HG02678 (cell line): Measurements from ENCODE around the gene SPINT4.
"Not testable (repeated sequence)": the region's sequence is repeated elsewhere in the genome, so short reads cannot be mapped to it uniquely, and the experiment has no call there.

Experiments used
- ATAC-seq: cut with Tn5 transposase; IDR thresholded peaks from one replicate; pipeline ENCODE4 v1.9.1; 2021; ENCODE audit warnings: mild to moderate bottlenecking, moderate library complexity; ENCODE audit not compliant: unreplicated experiment

Gene SPINT4

DNA sequence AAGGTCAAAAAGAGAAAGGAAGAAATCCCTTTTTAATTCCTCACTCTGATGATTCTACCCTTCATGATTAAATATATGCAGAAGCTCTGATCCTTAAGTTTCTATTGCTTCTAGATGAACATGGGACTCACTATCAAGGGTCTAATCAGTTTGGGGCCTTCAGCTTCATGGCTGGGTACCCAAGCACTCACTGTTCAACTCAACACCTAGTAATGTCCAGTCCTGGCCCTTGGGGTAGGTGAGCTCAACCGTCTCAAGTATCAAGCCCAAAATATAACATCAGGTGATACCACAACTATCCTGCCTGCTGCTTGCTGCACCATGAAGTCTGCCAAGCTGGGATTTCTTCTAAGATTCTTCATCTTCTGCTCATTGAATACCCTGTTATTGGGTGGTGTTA lies at the start of gene SPINT4:
SPINT4 (plus strand) TSS at position 301 of the 400 bp plus-strand sequence; CDS start at position 322, 21 bp downstream.
- no peak for ATAC-seq

DNA sequence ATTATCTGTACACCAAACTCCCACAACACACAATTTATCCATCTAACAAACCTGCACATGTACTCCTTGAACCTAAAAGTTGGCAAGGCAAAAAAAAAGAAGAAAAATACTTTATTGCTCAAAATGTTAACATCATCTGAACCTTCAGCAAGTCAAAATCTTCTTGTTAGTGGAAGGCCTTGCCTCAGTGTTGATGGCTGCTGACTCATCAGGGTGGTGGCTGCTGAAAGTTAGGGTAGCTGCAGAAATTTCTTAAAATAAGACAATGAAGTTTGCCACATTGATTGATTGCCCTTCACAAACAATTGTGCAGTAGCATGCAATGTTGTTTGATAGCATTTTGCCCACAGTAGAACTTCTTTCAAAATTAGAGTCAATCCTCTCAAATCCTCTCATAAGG lies 49.4 kb upstream of the SPINT4 start:
- ATAC-seq: no peak

DNA sequence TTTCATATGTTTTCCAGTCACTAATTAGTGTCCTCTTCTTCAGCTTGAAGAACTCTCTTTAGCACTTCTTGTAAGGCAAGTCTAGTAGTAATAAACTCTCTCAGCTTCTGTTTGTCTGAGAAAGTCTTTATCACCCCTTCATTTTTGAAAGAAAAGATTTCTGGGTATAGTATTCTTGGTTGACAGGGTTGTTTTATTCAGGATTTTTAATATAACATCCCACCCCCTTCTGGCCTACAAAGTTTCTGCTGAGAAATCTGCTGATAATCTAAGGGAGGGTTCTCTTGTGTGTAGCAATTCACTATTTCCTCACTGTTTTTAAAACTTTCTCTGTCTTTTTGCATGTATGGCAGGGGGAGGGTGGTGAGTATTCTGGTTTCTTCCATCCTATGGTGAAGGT lies 42.5 kb upstream of the SPINT4 start:
- ATAC-seq: no peak

DNA sequence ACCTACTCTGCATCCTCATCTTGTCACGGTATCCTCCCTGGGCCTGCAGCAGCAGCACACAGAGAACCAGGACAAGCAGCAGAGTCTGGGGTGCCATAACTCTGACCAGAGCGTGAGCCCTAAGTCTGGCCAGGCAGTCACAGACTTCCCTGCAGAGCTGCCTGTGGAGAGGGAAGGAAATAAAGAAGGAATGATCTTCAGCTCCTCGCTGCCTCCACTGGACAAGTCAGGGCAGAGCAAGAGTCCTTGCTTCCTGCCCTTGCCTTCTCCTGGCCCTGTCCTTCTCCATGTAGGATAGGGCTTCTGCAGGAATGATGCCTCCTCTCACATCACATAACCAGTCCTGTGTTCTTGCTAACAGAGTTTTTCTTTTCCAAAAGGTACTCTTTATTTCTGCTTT lies 36.3 kb upstream of the SPINT4 start:
- ATAC-seq: no peak

DNA sequence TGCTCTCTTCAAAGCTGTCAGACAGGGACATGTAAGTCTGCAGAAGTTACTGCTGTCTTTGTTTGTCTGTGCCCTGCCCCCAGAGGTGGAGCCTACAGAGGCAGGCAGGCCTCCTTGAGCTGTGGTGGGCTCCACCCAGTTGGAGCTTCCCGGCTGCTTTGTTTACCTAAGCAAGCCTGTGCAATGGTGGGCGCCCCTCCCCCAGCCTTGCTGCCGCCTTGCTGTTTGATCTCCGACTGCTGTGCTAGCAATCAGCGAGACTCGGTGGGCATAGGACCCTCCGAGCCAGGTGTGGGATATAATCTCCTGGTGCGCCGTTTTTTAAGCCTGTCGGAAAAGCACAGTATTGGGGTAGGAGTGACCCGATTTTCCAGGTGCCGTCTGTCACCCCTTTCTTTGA lies 28.8 kb upstream of the SPINT4 start:
- not testable (repeated sequence) for ATAC-seq

DNA sequence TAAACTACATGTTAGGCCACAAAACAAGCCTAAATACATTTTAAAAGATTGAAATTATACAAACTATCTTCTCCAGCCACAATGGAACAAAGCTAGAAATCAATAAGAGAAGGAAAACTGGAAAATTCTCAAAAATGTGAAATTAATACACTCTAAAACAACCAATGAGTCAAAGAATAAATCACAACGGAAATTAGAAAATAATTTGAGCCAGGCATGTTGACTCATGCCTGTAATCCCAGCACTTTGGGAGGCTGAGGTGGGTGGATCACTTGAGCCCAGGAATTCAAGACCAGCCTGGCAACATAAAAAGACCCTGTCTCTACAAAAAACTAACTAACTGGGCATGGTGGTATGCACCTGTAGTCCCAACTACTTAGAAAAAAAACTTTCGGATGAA lies 26.7 kb upstream of the SPINT4 start:
- ATAC-seq: no peak

DNA sequence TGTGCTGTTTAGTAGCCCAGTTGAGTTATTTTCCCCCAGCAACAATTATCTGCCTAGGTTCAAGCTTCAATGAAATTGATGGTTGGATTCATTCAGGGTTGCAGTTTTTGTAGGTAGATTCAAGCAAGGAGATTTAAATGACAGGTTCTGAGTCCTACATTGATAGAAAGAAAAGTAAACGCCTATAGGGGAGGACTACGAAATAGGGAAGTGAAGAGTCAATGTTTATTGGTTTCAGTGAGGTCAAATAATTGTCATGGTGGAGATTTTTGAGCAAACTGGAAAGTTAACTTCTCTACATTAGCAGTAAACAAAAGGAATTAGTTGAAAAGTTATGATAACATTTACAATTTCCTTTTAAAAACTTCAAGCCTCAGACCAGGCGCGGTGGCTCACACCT lies 21.0 kb upstream of the SPINT4 start:
- ATAC-seq: no peak

DNA sequence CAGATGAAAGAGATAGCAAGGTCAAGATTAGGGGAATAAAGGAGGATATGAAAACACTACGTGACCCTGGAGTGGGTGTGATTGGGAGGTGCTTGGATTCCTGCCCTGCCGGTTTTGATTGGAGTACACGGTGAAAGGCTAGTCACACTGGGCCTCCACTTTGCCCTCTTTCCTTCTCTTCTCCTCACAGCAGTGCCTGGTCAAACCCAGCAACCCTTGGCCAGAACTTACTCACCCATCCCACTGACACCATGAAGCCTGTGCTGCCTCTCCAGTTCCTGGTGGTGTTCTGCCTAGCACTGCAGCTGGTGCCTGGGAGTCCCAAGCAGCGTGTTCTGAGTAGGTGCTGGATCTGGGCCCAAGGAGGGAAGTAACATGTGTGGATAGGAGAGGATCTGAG lies 20.3 kb upstream of the SPINT4 start, which contains the start of gene WFDC13:
WFDC13 (plus strand) TSS at position 166 of the 400 bp plus-strand sequence; CDS start at position 252, 86 bp downstream.
- ATAC-seq: no peak

DNA sequence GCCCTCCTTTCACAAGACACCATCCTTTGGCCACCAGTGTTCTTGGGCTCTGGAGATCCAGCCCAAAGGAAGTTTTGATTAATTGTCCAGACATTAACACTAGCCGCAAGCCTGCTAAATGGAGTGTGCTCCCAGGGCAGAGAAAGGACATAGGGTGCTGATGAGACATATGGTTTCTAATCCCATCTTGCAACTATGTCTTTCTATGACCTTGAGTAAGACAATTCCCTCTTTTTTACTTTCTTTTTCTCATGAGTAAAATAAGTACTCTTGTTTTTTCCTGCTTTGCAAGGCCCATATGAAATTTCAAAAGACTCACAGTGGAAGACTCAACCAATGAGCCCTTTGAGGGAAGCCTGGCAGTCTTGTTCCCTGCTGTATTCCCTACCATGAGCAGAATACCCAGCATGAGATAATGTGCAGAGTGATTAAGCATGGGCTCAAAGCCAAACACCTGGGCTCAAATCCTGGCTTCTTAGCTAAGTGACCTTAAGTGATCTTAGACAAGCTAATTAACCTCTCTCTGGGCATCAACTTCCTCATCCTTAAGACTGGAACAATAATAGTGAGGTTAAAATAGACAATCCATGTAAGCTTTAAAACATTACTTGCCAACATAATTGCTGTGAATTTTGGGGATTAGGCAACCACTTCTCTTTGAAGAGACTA lies 17.0 kb upstream of the SPINT4 start, which contains the start of gene WFDC10B:
WFDC10B (minus strand) TSS at position 51 of the 669 bp plus-strand sequence. CDS start 19,027 bp downstream, outside the sequence.
- ATAC-seq: no peak

DNA sequence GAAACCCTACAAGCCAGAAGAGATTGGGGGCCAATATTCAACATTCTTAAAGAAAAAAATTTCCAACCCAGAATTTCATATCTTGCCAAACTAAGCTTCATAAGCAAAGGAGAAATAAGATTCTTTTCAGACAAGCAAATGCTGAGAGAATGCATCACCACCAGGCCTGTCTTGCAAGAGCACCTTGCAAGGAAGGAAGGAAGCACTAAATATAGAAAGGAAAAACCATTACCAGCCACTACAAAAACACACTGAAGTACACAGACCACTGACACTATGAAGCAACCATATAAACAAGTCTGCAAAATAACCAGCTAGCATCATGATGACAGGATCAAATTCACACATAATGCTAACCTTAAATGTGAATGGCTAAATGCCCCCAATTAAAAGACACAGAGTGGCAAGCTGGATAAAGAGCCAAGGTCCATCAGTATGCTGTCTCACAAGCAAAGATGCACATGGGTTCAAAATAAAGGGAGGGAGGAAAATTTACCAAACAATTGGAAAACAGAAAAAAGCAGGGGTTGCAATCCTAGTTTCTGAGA lies 5.9 kb upstream of the SPINT4 start:
- ATAC-seq: not testable (repeated sequence)

DNA sequence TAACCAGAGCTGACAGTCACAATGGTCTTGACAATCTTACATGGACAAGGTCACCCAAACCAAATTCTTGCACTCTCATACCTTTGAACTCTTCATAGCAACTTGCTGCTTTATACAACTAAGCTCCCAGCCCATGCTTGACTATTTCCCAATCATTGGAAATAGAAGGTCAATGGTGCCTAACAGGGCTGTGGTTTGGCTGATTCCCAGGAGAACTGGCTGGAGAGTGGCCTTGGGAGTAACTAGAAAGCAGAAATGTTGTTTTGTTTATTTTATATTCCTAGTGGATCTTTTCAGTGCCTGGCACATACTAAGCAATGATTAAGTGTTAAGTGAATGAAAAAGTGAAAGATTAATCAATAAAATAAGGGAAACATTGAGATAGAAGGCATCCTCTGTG lies 3.0 kb downstream of the SPINT4 start:
- no peak for ATAC-seq

DNA sequence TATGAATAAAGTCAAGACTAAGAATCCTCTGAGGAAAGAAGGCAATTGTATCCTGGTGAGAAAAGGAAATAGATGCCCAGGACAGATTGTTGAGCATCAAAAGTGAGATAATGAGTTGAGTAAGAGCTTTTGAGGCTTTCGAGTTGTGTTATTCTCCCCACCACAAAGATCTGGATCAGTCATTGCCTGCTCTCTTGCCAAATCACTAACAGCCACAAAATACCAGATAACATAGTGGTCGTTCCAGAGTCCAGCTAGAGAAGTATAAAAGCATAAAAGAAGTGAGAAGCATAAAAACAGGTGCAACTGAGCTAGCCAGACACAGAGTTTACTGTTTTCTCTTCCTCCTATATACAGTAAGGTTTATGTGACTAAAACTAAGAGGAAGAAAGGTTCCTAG lies 4.9 kb downstream of the SPINT4 start:
- no peak for ATAC-seq

DNA sequence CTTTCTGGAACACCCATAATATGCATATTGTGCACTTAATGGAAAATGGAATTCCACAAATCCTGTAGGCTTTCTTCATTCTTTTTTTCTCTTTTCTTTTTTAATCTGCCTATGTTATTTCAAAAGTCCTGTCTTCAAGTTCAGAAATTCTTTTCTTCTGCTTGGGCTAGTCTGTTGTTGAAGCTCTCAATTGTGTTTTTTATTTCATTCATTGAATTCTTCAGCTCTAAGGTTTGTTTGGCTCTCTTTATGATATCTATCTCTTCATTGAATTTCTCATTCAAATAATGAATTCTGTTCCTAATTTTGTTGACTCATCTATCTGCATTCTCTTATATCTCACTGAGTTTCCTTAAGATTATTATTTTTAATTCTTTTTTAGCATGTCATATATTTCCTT lies 10.1 kb downstream of the SPINT4 start:
- ATAC-seq: no peak

DNA sequence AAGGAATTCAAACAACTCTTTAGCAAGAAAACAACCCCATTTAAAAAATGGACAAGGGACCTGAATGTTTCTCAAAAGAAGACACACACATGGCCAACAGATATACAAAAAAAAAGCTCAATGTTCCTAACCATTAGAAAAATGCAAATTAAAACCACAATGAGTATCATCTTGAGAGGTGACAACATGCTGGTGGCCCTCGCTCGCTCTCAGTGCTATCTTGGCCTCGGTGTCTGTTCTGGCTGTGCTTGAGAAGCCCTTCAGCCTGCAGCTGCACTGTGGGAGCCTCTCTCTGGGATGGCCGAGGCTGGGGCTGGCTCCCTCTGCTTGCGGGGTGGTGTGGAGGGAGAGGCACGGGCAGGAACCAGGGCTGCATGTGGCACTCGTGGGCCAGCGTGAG lies 13.4 kb downstream of the SPINT4 start:
- ATAC-seq: no peak

DNA sequence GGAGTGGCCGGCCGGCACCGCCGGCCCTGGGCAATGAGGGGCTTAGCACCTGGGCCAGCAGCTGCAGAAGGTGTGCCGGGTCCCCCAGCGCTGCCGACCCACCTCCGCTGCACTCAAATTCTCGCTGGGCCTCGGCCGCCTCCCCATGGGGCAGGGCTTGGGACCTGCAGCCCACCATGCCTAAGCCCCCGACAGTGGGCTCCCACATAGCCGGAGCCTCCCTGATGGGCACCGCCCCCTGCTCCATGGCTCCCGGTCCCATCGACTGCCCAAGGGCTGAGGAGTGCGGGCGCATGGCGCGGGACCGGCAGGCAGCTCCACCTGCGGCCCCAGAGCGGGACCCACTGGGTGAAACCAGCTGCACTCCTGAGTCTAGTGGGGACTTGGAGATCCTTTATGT lies 13.8 kb downstream of the SPINT4 start:
- no peak for ATAC-seq

DNA sequence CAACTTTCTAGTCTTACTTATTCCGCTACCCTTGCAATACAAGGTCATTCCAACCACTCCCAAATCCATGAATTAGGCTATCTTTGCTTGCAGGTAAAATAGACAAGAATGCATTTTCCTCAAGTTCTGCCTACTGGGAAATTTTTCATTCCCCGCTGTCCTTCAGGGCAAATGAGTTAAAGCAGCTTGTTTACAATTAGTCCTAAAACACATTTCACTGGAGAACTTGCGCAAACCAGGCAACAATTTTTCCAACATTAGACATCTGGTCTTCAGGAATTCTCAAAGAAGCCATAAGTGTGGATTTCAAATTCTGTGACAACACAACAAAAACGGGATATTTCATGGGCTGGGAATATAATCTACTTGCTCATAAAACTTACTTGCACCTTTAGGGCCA lies 20.4 kb downstream of the SPINT4 start:
- ATAC-seq: no peak

DNA sequence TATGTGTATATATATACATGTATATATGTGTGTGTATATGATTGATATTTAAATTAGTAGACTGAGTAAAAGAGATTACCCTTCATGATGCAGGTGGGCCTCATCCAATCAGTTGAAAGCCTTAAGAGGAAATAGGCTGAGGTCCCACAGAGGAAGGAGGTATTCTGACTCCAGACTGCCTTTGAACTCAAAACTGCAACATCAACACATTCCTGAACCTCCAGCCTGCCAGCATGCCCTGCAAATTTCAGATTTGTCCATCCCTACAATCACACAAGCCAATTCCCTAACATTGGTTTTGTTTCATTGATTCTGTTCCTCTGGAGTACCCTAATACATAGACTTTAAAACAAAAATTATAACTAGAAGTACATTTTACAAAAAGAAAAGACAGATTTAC lies 22.9 kb downstream of the SPINT4 start:
- no peak for ATAC-seq

DNA sequence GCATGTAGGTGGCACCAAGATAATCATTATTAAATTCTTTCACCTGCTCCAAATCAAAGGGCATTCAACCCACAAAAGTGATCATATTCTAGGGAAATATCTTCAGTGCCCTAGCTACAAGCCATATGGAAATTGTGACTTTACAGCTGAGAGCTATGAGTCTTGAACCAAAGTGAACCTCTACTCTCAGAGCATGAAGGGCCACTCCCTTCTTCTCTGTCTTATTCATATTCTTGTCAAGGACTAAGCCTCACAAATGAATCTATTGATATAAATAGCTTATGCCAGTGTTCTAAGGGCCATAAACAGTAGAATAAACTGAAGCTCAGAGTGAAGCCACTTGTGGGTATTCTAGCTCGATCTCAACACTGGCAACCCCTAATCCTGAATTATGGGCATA lies 29.6 kb downstream of the SPINT4 start:
- ATAC-seq: no peak

DNA sequence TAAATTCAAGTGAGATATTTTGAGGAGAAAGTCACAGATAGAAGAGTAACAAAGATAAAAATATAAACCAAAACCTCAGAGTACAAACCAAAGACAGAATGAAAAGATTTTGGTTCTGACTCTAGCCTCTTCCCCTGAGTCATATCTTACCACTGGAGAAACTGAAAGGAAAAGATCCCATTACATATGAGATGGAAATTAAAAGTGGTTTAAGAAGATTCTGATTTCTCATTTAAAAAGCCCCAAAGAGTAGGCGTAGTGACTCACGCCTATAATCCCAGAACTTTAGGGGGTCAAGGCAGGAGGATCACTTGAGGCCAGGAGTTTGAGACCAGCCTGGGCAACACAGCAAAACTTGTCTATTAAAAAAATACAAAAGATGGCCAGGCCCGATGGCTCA lies 30.6 kb downstream of the SPINT4 start:
- ATAC-seq: no peak

DNA sequence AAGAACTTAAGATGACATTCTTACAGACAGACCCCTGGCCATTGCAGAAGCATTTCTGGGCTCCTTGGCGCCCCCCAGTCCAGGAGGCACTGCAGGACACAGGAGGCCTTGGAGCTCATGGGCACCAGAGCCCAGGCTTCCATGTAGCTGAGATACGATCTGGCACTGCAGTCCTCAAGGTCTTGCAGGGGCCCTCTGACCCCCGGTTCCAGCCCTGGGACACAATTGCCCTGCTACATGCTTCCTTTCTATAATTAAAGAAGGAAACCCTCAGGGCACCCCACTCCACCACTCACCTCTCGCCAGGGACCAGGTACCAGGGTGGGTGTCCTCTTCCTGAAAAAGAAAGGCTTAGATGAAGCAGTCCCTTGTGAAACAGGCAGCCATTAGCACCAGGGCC lies 35.9 kb downstream of the SPINT4 start:
- no peak for ATAC-seq

DNA sequence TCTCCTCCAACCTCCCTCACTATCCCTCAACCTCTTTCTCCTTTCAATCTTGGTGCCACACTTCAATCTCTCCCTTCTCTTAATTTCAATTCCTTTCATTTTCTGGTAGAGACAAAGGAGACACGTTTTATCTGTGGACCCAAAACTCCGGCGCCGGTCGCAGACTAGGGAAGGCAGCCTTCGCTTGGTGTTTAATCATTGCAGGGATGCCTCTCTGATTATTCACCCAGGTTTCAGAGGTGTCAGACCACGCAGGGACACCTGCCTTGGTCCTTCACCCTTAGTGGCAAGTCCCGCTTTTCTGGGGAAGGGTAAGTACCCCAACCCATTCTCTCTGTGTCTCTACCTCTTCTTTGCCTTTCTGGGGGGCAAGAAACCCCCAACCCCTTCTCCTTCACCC lies 37.8 kb downstream of the SPINT4 start:
- ATAC-seq: not testable (repeated sequence)

DNA sequence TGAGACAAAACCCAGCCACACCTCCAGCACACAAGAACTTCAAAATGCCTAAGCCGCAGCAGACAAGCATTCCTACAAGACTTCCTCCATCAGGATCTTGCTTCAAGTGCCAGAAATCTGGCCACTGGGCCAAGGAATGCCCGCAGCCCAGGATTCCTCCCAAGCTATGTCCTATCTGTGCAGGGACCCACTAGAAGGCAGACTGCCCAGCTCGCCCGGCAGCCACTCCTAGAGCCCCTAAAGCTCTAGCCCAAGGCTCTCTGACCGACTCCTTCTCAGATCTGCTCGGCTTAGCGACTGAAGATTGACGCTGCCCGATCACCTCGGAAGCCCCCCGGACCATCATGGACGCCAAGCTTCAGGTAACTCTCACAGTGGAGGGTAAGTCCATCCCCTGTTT lies 39.8 kb downstream of the SPINT4 start:
- not testable (repeated sequence) for ATAC-seq
